AG09319 (cell line): ENCODE results near the gene ANO1.

Source experiments
- DNase-seq: peaks from one replicate; pipeline ENCODE4 v3.0.0-alpha.2; 2010; ENCODE audit warnings: low read depth; ENCODE audit errors: extremely low read depth
- TF ChIP-seq, protein P1 (sequence below): IDR thresholded peaks from 2 replicates; pipeline ENCODE4 v1.5.1; 2011; ENCODE audit warnings: low read depth, mild to moderate bottlenecking, inconsistent platforms, low read length, moderate library complexity

ANO1 gene

DNA sequence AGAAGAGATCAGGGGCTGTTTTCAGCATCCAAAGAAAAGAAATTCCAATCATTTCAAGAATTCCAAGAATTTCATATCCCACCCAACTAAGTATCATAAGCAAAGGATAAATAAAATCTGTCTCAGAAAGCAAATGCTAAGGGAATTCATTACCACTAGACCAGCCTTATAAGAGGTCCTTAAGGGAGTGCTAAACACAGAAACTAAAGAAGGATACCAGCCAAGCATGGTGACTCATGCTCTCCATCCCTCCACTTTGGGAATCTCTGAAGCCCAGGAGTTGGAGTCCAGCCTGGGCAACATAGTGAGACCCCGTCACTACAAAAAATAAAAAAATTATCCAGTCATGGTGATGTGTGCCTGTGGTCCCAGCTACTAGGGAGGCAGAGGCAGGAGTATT, 142.8 kb downstream of the ANO1 start:
- TF ChIP-seq, protein P1, sequence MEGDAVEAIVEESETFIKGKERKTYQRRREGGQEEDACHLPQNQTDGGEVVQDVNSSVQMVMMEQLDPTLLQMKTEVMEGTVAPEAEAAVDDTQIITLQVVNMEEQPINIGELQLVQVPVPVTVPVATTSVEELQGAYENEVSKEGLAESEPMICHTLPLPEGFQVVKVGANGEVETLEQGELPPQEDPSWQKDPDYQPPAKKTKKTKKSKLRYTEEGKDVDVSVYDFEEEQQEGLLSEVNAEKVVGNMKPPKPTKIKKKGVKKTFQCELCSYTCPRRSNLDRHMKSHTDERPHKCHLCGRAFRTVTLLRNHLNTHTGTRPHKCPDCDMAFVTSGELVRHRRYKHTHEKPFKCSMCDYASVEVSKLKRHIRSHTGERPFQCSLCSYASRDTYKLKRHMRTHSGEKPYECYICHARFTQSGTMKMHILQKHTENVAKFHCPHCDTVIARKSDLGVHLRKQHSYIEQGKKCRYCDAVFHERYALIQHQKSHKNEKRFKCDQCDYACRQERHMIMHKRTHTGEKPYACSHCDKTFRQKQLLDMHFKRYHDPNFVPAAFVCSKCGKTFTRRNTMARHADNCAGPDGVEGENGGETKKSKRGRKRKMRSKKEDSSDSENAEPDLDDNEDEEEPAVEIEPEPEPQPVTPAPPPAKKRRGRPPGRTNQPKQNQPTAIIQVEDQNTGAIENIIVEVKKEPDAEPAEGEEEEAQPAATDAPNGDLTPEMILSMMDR, result no peak
- no peak for DNase-seq

- DNase-seq, result no peak
- TF ChIP-seq, protein P1, result no peak
Measured at GRCh38 chr11:70225681-70226177, 147.6 kb downstream of the ANO1 start.

DNA sequence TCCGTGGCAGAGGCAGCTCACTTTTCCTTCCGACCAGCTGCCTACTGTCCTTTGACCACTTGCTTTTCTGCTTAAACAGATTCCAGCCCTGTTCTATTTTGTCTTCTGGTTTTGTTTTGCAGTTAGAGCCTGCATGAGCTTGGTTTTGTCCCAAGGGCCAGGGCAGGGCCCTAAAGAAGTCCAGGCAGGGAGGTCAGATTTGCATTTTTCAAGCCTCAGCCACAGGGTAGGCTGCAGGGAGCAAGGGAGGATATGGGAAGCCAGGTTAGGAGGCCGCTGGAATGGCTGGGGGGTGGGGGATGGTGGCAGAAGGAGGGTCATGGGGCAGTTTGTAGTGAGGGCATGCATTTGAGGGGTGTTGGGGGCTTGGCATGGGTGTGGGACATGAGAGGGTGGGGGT, 148.1 kb downstream of the ANO1 start:
- DNase-seq, result no peak
- TF ChIP-seq, protein P1, result no peak

DNA sequence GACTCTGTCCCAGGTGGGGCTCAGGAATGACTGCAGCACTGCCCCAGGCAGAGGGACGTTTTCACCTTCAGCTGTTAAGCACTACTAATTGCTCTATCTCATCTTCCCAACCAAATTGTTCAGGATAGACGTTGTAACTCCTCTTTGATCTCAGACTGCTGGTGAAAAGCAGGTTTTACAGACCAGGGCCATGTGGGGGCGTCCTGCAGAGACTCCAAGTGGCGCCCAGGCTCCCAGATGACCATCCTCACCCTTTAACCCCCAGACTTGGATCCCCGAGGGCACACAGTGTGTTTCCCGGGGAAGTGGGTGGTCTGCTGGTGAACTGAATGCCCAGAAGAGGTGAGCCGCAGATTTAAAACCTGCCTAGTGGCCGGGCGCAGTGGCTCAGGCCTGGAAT, 148.8 kb downstream of the ANO1 start:
- DNase-seq, result no peak
- TF ChIP-seq, protein P1, result peak; percentile 15

- TF ChIP-seq, protein P1, result no peak
- DNase-seq, result no peak
Measured at GRCh38 chr11:70229737-70230136, 151.6 kb downstream of the ANO1 start.

DNA sequence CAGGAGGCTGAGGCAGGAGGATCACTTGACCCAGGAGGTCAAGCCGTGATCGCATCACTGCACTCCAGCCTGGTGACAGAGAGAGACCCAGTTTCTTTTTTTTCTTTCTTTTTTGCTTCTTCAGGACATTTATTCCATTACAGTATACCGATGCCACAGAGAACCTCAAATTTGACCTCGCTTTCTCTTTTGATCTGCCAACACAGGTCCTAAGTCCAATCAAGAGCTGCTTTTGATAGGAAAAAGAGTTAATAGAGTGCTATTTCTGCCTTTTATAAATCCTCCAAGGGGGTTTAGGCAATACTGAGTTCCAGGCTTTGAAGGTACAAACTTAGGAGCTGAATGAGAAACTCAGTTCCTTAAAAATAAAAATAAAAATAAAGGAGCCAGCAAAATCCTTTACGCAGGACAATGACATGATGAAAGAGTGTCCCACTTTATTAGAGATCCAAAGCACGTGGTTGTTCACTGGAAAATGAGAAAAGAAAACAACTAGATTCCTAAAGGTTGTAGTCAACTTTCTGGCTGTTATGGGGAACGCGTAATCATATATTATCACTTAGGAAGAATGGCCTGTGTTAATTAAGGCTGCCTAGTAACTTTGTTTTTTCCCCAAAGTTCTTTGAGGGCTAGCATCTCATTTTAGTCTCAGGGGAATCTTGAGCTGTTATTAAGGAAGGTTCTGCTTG, 152.2 kb downstream of the ANO1 start:
- TF ChIP-seq, protein P1, result no peak
- DNase-seq, result no peak

DNA sequence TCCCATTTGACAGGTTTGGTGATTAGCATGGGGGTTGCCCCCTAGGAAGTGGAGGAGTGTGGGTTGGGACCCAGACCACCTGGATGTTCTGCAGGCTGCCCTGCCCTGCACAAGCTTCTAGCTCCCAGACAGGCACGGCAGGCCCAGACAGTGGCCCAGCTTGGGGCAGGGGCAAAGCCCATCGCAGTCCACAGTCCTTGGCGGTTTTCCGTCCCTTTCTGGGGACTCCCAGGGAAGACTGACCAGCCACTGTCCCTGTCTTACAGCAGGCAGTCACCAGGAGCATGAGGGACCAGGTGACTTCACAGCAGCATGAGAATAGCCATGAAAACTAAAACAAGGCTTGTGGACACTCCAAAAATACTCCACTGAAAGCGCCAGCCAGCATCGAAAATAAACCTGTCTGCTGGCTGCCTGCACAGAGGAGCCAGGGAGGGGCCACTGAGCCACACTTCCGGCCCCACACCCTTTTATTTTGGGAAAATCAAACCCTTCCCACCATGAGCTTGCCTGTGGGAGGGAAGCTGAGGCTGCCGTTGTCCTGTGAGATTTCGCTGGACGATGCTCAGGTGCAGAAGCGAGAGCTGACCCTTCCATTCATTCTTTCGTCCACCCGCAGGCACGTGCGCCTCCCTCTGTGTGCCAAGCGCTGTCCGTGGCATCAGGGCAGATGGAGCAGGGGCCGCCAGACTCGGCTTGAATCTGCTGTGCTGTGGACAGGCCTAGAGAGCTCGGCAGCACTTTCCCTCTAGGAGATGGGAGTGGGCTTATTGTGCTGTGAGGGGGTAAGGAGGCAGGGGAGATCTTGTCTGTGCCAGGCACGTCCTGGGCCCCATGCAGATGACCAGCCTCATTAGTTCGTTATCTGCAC, 153.0 kb downstream of the ANO1 start:
- no peak for DNase-seq
- TF ChIP-seq, protein P1, result no peak
